H1 (cell line): ENCODE results near the gene FITM1. TPM values are rescaled to one million over a fixed set of nuclear protein-coding genes. Genes with fewer than 3 reads are reported as not detected.
A peak's percentile ranks its signal among the peaks of the same experiment; 100 is the strongest.

Source experiments
- CTCF ChIA-PET: fragments of 300-600 bp; sonication (Branson Sonifier 250); formaldehyde crosslinking; loops from one replicate; lab custom pipeline; 2021; ENCODE audit not compliant: partially characterized antibody; lab: Charles Lee
- POLR2A ChIA-PET: fragments of 300-600 bp; sonication (Branson Sonifier 250); formaldehyde crosslinking; loops from one replicate; lab custom pipeline; 2021; ENCODE audit warnings: inconsistent platforms; ENCODE audit not compliant: partially characterized antibody; lab: Charles Lee
- DNase-seq, 2 experiments: peaks; one replicate each; pipeline versions ENCODE4 v3.0.0 to v3.0.0-alpha.2; 2010 to 2022; ENCODE audit warnings: low spot score in 2 of 2, low read depth in 1 of 2, mixed read lengths in 1 of 2
- FAIRE-seq: peaks from 2 replicates; lab custom pipeline; 2011; peaks lifted over from hg19 to GRCh38; lab: Jason Lieb, UNC
- H2AFZ ChIP-seq: 2 replicates; pipeline ENCODE4 v1.8.1; 2012; ENCODE audit warnings: low read length, inconsistent platforms
- H2AK5ac ChIP-seq: 2 replicates; pipeline ENCODE4 v1.6.1; 2013; ENCODE audit warnings: low read depth, low read length
- H2BK120ac ChIP-seq: replicated peaks from 2 replicates; pipeline ENCODE3; 2013; ENCODE audit warnings: low read depth, low read length, inconsistent platforms
- H2BK12ac ChIP-seq: 2 replicates; pipeline ENCODE4 v1.6.1; 2013; ENCODE audit warnings: low read depth, low read length
- H2BK15ac ChIP-seq: 2 replicates; pipeline ENCODE4 v1.6.1; 2013; ENCODE audit warnings: low read length
- H2BK20ac ChIP-seq: 2 replicates; pipeline ENCODE4 v1.6.1; 2013; ENCODE audit warnings: low read length
- H2BK5ac ChIP-seq: 2 replicates; pipeline ENCODE4 v1.6.1; 2013; ENCODE audit warnings: low read depth, low read length
- H3K14ac ChIP-seq: 2 replicates; pipeline ENCODE4 v1.6.1; 2013; ENCODE audit warnings: inconsistent platforms; ENCODE audit not compliant: insufficient read length
- H3K18ac ChIP-seq: 2 replicates; pipeline ENCODE4 v1.6.1; 2013; ENCODE audit warnings: low read length; ENCODE audit errors: extremely low read depth
- H3K23ac ChIP-seq: 2 replicates; pipeline ENCODE4 v1.6.1; 2013; ENCODE audit warnings: inconsistent platforms; ENCODE audit not compliant: insufficient read length
- H3K23me2 ChIP-seq: 2 replicates; pipeline ENCODE4 v1.6.1; 2013; ENCODE audit warnings: low read depth, low read length
- H3K27ac ChIP-seq: 2 replicates; pipeline ENCODE4 v1.6.1; 2011; ENCODE audit warnings: low read depth, low read length, inconsistent platforms
- H3K27me3 ChIP-seq, 4 experiments: replicated peaks in 1 of 4; 1 replicate in 1 of 4; 2 replicates in 3 of 4; pipeline versions ENCODE4 v1.6.1 to v1.8.1; 2011 to 2013; ENCODE audit warnings: low read length in 3 of 4, mild to moderate bottlenecking in 3 of 4, inconsistent platforms in 2 of 4, mixed read lengths in 2 of 4, moderate library complexity in 1 of 4; ENCODE audit not compliant: control insufficient read depth in 3 of 4, insufficient read depth in 3 of 4; ENCODE audit errors: extremely low read depth in 1 of 4
- H3K36me3 ChIP-seq, 4 experiments: 2 replicates each; pipeline versions ENCODE4 v1.6.1 to v1.8.1; 2011 to 2013; ENCODE audit warnings: mild to moderate bottlenecking in 4 of 4, low read length in 3 of 4, moderate library complexity in 2 of 4, control low read depth in 1 of 4, inconsistent platforms in 1 of 4; ENCODE audit not compliant: insufficient read depth in 4 of 4, control insufficient read depth in 2 of 4
- H3K4ac ChIP-seq: replicated peaks from 2 replicates; pipeline ENCODE3; 2013; ENCODE audit warnings: low read length, low read depth, mixed read lengths, inconsistent platforms; ENCODE audit not compliant: insufficient read length
- H3K4me1 ChIP-seq, 4 experiments: replicated peaks in 1 of 4; 1 replicate in 1 of 4; 2 replicates in 3 of 4; pipeline versions ENCODE4 v1.6.1 to v1.8.1; 2011 to 2013; ENCODE audit warnings: low read length in 3 of 4, inconsistent platforms in 2 of 4, mixed read lengths in 1 of 4; ENCODE audit not compliant: insufficient read depth in 4 of 4, control insufficient read depth in 3 of 4
- H3K4me2 ChIP-seq, 2 experiments: 2 replicates each; pipeline versions ENCODE4 v1.6.1 to v1.8.1; 2011 to 2013; ENCODE audit warnings: low read depth in 2 of 2, low read length in 2 of 2, control low read depth in 1 of 2, inconsistent platforms in 1 of 2, mild to moderate bottlenecking in 1 of 2; ENCODE audit not compliant: insufficient read depth in 1 of 2
- H3K4me3 ChIP-seq, 4 experiments: fragments of 200-600, 300-600 bp in 1 of 4; sonication (generic), shearing (Covaris generic), sonication (Bioruptor Twin) in 1 of 4; 2 replicates each; pipeline versions ENCODE4 v1.5.1 to v1.8.1; 2011 to 2016; ENCODE audit warnings: low read length in 4 of 4, low read depth in 3 of 4, control low read depth in 2 of 4, inconsistent platforms in 2 of 4, mild to moderate bottlenecking in 2 of 4, mixed read lengths in 1 of 4, moderate library complexity in 1 of 4; ENCODE audit not compliant: insufficient read depth in 2 of 4; ENCODE audit errors: extremely low read depth in 1 of 4
- H3K56ac ChIP-seq: replicated peaks from 2 replicates; pipeline ENCODE3; 2013; ENCODE audit warnings: low read depth, mild to moderate bottlenecking, mixed read lengths, low read length, inconsistent platforms; ENCODE audit not compliant: insufficient read length
- H3K79me1 ChIP-seq: 2 replicates; pipeline ENCODE4 v1.6.1; 2013; ENCODE audit warnings: low read depth, low read length, control low read depth
- H3K79me2 ChIP-seq, 2 experiments: 2 replicates each; pipeline versions ENCODE4 v1.6.1 to v1.8.1; 2012 to 2013; ENCODE audit warnings: low read length in 2 of 2, mild to moderate bottlenecking in 2 of 2, inconsistent platforms in 1 of 2; ENCODE audit not compliant: insufficient read depth in 2 of 2, control insufficient read depth in 1 of 2
- H3K9ac ChIP-seq, 4 experiments: replicated peaks in 1 of 4; 1 replicate in 1 of 4; 2 replicates in 3 of 4; pipeline versions ENCODE4 v1.6.1 to v1.8.1; 2011 to 2013; ENCODE audit warnings: low read depth in 3 of 4, low read length in 3 of 4, control low read depth in 2 of 4, mild to moderate bottlenecking in 2 of 4, moderate library complexity in 2 of 4, inconsistent platforms in 1 of 4; ENCODE audit errors: extremely low read depth in 1 of 4
- H3K9me3 ChIP-seq, 2 experiments: 2 replicates each; pipeline versions ENCODE4 v1.6.1 to v1.8.1; 2012 to 2013; ENCODE audit warnings: mild to moderate bottlenecking in 2 of 2, moderate library complexity in 2 of 2, control low read depth in 1 of 2, inconsistent platforms in 1 of 2, low read depth in 1 of 2, low read length in 1 of 2, mixed read lengths in 1 of 2; ENCODE audit not compliant: insufficient read depth in 2 of 2
- H4K20me1 ChIP-seq, 2 experiments: replicated peaks in 1 of 2; 2 replicates each; pipeline versions ENCODE3 to v1.8.1; 2011 to 2013; ENCODE audit warnings: inconsistent platforms in 2 of 2, low read length in 2 of 2, mild to moderate bottlenecking in 1 of 2; ENCODE audit not compliant: insufficient read depth in 2 of 2, control insufficient read depth in 1 of 2
- H4K5ac ChIP-seq: 2 replicates; pipeline ENCODE4 v1.6.1; 2013; ENCODE audit warnings: low read length, low read depth, mixed read lengths, inconsistent platforms; ENCODE audit not compliant: insufficient read length
- H4K8ac ChIP-seq: 2 replicates; pipeline ENCODE4 v1.8.0; 2013; ENCODE audit warnings: mild to moderate bottlenecking, moderate library complexity, low read length, inconsistent platforms; ENCODE audit not compliant: insufficient read depth; ENCODE audit errors: extremely low read depth
- H4K91ac ChIP-seq: replicated peaks from 2 replicates; pipeline ENCODE3; 2013; ENCODE audit warnings: low read length, mixed read lengths, inconsistent platforms; ENCODE audit not compliant: insufficient read length
- CTBP2 ChIP-seq: IDR thresholded peaks from 2 replicates; pipeline ENCODE4 v1.7.0; 2011; ENCODE audit warnings: borderline replicate concordance, mild to moderate bottlenecking, moderate library complexity, mixed read lengths, low read length; ENCODE audit not compliant: insufficient read depth, insufficient read length
- EP300 ChIP-seq, 2 experiments: IDR thresholded peaks; 1 replicate in 1 of 2; 2 replicates in 1 of 2; pipeline ENCODE4 v1.6.1; 2011 to 2012; ENCODE audit warnings: low read depth in 2 of 2, low read length in 2 of 2, mild to moderate bottlenecking in 2 of 2, borderline replicate concordance in 1 of 2, inconsistent platforms in 1 of 2, moderate library complexity in 1 of 2
- GABPA ChIP-seq: IDR thresholded peaks from 2 replicates; pipeline ENCODE4 v1.6.1; 2011; ENCODE audit warnings: mild to moderate bottlenecking, low read length, moderate library complexity, borderline replicate concordance; ENCODE audit not compliant: insufficient read depth
- JUND ChIP-seq: IDR thresholded peaks from 2 replicates; pipeline ENCODE4 v1.6.1; 2011; ENCODE audit warnings: mild to moderate bottlenecking, improper control_type of control experiment, low read length
- KDM4A ChIP-seq: IDR thresholded peaks from one replicate; pipeline ENCODE4 v1.7.1; 2012; ENCODE audit warnings: low read depth, mild to moderate bottlenecking, moderate library complexity, low read length, inconsistent platforms; ENCODE audit not compliant: severe bottlenecking
- NRF1 ChIP-seq: IDR thresholded peaks from 2 replicates; pipeline ENCODE4 v1.6.1; 2011; ENCODE audit warnings: mild to moderate bottlenecking, low read depth, low read length, improper control_type of control experiment
- POLR2A ChIP-seq, 2 experiments: IDR thresholded peaks; 1 replicate in 1 of 2; 2 replicates in 1 of 2; pipeline ENCODE4 v1.6.1; 2011; ENCODE audit warnings: low read depth in 2 of 2, low read length in 2 of 2, mild to moderate bottlenecking in 2 of 2; ENCODE audit errors: control extremely low read depth in 1 of 2
- POLR2AphosphoS5 ChIP-seq: IDR thresholded peaks from 2 replicates; pipeline ENCODE4 v1.6.1; 2011; ENCODE audit warnings: low read depth, low read length
- POU5F1 ChIP-seq: IDR thresholded peaks from 2 replicates; pipeline ENCODE4 v1.6.1; 2011; ENCODE audit warnings: low read depth, mild to moderate bottlenecking, low read length, moderate library complexity
- RNF2 ChIP-seq: fragments of 200-900, 300-1000 bp; sonication (generic); IDR thresholded peaks from 2 replicates; pipeline ENCODE4 v1.7.1; 2016; ENCODE audit warnings: borderline replicate concordance, low read depth, mild to moderate bottlenecking, antibody characterized with exemption, low read length; ENCODE audit not compliant: poor library complexity, severe bottlenecking; ENCODE audit errors: missing control alignments
- TAF7 ChIP-seq: optimal IDR thresholded peaks from 2 replicates; pipeline ENCODE3; 2011; ENCODE audit warnings: low read depth, mild to moderate bottlenecking, inconsistent platforms, low read length, moderate library complexity, borderline replicate concordance
- TEAD4 ChIP-seq: IDR thresholded peaks from 2 replicates; pipeline ENCODE4 v1.6.1; 2012; ENCODE audit warnings: low read depth, low read length, inconsistent platforms, mixed read lengths
- WGBS, 2 experiments: shearing (Covaris generic) in 1 of 2; methylation state at CpG; one replicate each; pipeline versions ENCODE4 v1.1.6 to v1.1.7; 2013 to 2015; ENCODE audit warnings: low lambda C conversion rate in 2 of 2, mixed read lengths in 2 of 2, inconsistent platforms in 1 of 2, low coverage in 1 of 2, missing lambda C conversion rate in 1 of 2; ENCODE audit not compliant: insufficient replicate concordance in 2 of 2, insufficient coverage in 1 of 2, insufficient read length in 1 of 2; ENCODE audit errors: extremely low coverage in 1 of 2, missing lambda C conversion rate in 1 of 2; 5-methylcytosine and 5-hydroxymethylcytosine counted together
- polyA plus RNA-seq, 7 experiments: library from polyadenylated mRNA; depleted of rRNA in 3 of 7; stranded (reverse) in 5 of 7; unstranded in 2 of 7; fragments of >200 nt in 5 of 7; fragments of 200-250 nt in 2 of 7; gene quantifications; 1 replicate in 5 of 7; 2 replicates in 1 of 7; 4 replicates in 1 of 7; pipeline versions ENCODE4 v1.2.1 to v1.2.3, GENCODE V29; 2011 to 2013; ENCODE audit warnings: missing spikeins in 2 of 7, mixed read lengths in 2 of 7
- total RNA-seq: library from RNA; stranded (reverse); fragmentation: NEBNext Ultra II Directional; extraction: Animal tissue kit (Norgen Biotek cat#: 25700); gene quantifications from 2 replicates; pipeline ENCODE4 v1.2.1, GENCODE V29; 2021

The FITM1 gene
- total and polyA plus RNA-seq, 2 of the 8 experiments (the other 6 are each of a cell fraction or from before 2014, with no cell fraction given) = 0.53 to 0.76 TPM

- Histone ChIP-seq H2BK120ac (no peak overlapping the region), H2BK5ac (no peak overlapping the region), H3K36me3 (no peaks in the 10 kb centered on the region), H3K9ac (no peak overlapping the region), H4K20me1 (no peaks in the 10 kb centered on the region), H3K23ac (no peak overlapping the region), H2BK15ac (peak overlapping the region; percentile 53; the same call in 1 of the 2 replicates), H2AK5ac (peak overlapping the region; percentile 65; the same call in 1 of the 2 replicates), H3K79me1 (no peaks in the 10 kb centered on the region), H3K9me3 (no peaks in the 10 kb centered on the region), H4K8ac (no peak overlapping the region), H2AFZ (no peak overlapping the region), H3K4ac (no peak overlapping the region), H3K4me2 (peak overlapping the region in 1 of 2 experiments; percentile 75; a peak in 1 of 4 replicates), H2BK12ac (peak overlapping the region; percentile 75; the same call in 1 of the 2 replicates), H3K14ac (no peak overlapping the region), H3K18ac (no peak overlapping the region), H4K5ac (no peak overlapping the region), H3K79me2 (no peaks in the 10 kb centered on the region), H3K4me3 (no peak overlapping the region), H4K91ac (no peak overlapping the region), H3K23me2 (peaks cover 11% of the 10 kb centered on the region; the same call in 1 of the 2 replicates), H3K27ac (no peak overlapping the region), H3K4me1 (peaks cover 0 to 17% (median 12%) of the 10 kb centered on the region in 4 experiments; a peak in 6 of 7 replicates), H3K56ac (no peak overlapping the region), H2BK20ac (no peak overlapping the region), H3K27me3 (peaks cover 0 to 10% (median 7%) of the 10 kb centered on the region in 4 experiments; a peak in 5 of 7 replicates)
- WGBS, 2 experiments = 86% methylated on average over 5 of the region's 5 CpGs; no CpG with 5 or more reads in 1 of the 2 experiments
- ChIA-PET POLR2A (interaction anchor here (0.8 to 27.2 kb wide), 8 partner anchors 10 to 32 kb away, joined by 4 to 626 read pairs (median 22); partner anchors contain the start of genes CARMIL3, CPNE6, DCAF11 and NRL), CTCF (interaction anchor here (0.8 to 23.8 kb wide), 8 partner anchors 10 to 77 kb away, joined by 3 to 316 read pairs (median 5); partner anchors contain the start of genes DCAF11 and PCK2)
- DNase-seq (no peak), FAIRE-seq (no peak)
- TF ChIP-seq TAF7 = no peak
- TF ChIP-seq JUND = no peak
- TF ChIP-seq POLR2A (IDR thresholded peaks at IDR 0.05; ENCODE audit: control extremely low read depth in 1 of 2, low read depth in 2 of 2, low read length in 2 of 2) = no peak
- no peak for TF ChIP-seq KDM4A
- no peak for TF ChIP-seq POLR2AphosphoS5
- TF ChIP-seq NRF1 = no peak
- TF ChIP-seq EP300 (IDR thresholded peaks at IDR 0.05; ENCODE audit: borderline replicate concordance in 1 of 2, low read depth in 2 of 2, low read length in 2 of 2) = no peak
- TF ChIP-seq POU5F1 = no peak
- no peak for TF ChIP-seq TEAD4
- no peak for TF ChIP-seq GABPA
- TF ChIP-seq CTBP2 = no peak
- no peak for TF ChIP-seq RNF2
Observed at GRCh38 chr14:24082411-24083080, 47.9 kb upstream of the FITM1 start.
